HG02571 (cell line): ENCODE data around the gene PSMB7.

Experiments
- ATAC-seq: cut with Tn5 transposase; IDR thresholded peaks from one replicate; pipeline ENCODE4 v1.9.1; 2021; ENCODE audit warnings: mild to moderate bottlenecking, moderate library complexity; ENCODE audit not compliant: unreplicated experiment

Gene PSMB7

DNA sequence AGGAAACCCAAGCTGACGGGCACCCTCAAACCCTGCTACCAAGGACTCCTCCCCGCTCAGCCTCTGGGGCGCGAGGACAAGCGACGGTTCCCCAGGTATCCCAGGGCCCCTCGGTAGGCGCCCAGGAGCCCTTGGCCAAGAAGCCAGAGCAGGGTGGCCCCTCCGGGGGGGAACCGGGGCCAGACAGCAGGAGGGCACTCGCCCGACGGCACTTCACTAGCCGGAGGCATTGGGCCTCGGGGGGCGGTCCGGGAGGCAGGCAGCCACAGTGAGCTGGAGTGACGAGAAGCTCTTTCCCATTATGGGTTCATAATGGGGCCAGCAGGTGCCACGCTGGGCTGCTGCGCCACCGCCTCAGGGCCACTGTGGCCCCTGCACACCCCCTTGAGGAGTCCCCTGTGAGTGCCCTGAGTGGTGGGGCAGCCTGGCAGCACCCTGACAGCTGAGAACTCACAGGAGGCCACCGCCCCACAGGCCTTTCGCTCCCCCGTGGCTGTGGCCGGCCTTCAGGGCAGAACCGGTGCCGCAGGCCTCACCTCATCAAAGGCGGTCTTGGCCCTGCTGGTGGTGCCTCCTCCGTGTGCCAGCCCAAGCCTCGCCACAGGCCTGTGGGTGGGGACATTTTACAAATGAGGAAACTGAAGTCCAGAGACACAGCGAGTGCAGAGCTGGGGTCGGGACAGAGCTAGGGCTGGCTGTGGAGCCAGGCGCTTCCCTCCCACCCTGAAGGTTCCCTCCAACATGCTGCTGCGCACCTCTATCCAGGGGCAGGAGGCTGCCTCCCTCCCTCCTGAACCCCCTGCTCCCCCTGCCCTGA, 68.7 kb downstream of the PSMB7 start:
- ATAC-seq, result no peak

DNA sequence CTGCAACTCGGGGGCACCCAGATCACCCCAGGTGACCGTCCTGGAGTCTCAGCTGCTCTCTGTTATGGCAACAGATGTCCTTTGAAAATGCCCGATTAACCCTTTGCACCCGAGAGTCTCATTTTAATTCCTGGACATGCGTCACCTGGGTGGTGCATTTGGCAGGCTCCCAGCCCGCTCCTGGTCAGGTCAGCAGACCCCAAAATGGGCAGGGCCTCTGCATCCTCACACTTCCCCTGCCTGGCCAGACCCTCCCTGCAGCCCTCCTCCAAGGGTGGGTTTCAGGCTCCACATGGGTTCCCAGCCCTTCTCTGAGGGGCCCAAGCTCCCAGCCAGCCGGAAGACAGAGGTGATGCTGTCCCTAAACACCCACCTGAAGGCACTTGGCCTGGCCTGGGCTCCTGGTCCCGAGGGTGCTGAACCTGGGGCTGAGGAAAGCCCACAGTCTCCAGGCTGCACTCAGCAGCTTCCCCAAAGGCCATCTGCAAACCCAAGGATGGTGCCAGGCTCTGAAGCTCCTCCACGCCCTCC, 69.4 kb downstream of the PSMB7 start:
- ATAC-seq, result no peak

DNA sequence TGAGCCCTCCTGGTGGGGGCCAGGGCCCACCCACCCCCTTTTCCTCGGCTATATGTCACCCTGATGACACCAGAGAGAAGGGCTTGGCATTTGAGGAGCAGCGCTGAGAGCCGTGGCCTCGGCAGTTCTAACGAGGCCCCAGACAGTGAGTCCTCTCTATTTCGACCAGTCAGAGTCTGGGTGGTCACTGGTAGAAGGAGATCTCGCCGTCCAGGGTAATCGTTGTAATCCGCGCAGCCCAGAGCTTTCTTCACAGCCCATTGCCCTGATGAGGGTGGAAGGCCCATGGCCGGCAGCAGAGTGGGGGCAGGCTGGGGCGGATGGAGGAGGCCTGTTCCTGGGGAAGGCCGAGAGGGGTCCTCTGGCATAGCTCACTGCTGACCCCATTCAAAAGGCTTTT, 70.2 kb downstream of the PSMB7 start:
- ATAC-seq, result no peak

DNA sequence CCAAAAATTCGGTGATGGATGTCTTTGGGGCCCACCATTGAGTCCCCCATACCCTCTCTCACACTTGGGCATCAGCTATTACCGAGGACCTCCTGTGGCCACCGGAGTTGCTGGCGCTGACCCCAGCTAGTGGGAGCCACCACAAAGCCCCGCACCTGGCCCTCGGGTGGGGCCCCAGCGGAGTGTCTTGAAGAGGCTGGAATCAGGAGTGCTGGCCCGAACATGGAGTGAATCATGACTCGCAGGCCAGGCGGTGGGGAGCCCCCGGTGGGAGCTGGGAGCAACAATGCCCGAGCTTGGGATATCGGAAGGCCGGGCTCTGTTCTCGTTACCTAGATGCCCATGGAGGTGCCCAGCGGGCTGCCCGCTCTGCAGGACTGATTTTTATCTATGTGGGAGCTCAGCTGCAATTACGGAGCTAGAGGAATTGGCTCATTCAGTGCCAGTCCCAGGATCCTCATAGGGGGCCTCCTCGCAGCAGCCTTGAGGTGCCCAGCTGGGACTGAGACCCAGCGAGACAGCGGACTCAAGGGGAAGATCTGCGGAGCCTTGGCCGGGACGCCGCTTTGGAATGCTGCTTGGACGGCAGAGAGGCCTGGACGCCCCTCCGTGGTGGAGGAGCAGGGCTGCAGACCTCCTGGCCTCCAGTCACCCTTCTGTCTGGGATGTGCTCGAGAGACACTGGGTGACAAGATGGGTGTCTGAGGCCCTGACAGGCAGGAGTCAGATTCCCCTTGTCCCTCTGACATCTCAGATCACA, 70.8 kb downstream of the PSMB7 start:
- ATAC-seq, result no peak

DNA sequence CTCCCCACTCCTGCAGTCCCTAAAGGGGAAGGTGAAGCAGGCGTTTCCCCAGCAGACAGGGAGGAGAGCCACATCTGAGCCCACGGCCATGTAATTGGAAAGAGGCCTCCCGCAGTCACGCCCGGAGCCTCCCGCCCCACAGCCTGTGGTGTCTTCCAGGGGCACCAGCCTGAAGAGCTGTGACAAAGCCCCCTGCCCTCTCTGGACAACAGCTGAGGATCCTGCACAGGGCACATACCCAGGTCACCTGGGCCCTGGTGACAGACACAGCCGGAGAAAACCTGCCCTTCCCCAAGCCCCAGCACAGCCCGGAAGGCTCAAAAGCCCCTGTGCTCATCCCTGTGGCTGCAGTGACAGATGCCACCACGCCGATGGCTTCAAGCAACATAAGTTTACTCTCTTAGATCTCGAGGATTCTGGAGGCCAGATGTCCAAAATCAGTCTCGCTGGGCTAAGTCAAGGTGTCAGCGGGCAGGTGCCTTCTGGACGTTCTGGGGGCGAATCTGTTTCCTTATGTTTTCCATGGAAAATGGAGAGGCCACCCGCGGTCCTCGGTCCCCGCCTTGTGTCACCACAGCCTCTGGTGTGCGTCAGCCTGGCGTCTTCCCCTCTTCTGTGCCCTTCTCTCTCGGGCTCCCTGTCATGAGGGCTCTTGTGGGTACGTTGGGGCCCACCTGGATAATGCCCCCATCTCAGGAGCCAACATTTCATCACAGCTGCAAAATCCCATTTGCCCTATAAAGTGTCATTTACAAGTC, 71.5 kb downstream of the PSMB7 start:
- ATAC-seq, result no peak

DNA sequence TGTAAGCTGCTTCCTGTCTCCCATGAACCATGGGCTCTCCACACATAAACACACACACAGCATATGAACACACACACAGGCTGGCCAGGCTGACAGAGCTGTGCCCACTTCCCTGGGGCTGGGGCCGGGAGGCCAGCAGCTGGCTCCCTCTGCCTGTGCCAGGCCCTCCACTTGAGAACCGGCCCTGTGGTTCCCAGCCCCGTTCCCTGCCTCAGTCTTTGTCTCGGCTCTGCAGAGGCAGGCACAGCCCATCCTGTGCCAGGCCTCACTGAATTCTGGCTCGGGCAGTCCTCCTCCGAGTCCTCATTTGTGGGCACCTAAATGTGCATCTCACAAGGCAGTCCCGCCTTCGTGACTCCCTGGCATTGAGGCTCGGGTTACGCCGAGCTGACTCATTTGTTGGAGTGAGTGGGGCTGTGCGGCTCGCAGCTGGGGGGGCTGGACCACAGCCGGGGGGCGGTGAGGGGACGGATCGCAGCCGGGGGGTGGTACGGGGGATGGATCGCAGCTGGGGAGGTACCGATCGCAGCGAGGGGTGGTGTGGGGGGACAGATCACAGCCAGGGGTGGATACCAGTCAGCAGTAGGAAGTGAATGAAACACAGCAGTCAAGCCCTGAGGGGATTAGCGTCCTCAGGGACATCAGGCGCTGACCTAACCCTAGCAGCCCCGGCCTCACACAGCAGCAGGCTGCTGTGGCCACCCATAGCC, 72.3 kb downstream of the PSMB7 start:
- ATAC-seq, result no peak

DNA sequence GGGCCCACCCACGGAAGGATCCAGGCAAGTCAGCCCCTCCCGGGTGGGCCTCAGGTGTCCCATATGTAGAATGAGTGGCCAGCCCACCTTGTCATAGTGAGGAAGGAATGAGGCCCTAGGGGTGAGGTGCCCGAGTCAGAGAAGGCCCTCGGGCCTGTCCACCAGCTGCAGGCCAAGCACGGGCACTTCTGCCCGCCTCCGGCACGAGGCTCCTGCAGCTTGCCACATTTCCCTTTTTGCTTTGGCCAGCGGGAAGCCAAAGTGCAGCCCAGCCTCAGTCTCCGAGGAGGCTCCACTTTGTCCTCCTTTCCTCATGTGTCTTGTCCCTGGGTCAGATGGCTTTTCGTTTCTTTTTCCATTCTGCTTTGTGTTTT, 72.9 kb downstream of the PSMB7 start:
- no peak for ATAC-seq

DNA sequence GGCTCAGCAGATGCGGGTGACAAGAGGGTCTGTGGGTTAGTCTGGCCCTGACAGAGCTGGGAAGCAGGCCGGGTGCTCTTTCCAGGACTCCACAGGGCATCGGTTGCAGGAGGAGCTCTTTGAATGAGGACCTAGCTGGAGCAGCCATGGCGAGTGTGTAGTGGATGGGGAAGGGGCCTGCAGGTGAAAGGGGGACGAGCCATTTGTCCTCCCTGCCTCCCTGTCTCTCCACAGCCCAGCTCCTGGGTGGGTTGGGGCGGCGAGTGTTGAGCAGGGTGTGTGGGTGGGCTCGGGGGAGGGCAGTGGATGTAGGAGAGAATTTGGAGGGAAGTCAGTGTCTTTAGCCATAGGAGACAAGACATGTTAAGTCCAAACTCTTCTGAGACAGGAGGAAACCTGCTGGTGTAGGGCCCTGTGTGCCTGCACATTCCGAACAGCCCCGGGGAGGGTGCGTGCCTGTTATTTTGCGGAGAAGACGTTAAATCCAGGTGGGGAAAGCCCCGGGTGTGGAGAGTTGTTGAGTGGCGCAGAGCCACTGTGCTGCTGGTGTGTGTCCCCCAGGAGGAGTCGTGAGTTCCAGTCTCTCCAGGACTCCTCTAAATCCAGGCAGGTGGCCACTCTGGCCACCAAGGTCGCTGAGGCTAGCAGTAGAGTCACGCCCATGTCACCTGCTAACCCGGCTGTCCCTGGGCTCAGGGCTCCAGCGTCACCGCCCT, 73.6 kb downstream of the PSMB7 start:
- ATAC-seq, result no peak

DNA sequence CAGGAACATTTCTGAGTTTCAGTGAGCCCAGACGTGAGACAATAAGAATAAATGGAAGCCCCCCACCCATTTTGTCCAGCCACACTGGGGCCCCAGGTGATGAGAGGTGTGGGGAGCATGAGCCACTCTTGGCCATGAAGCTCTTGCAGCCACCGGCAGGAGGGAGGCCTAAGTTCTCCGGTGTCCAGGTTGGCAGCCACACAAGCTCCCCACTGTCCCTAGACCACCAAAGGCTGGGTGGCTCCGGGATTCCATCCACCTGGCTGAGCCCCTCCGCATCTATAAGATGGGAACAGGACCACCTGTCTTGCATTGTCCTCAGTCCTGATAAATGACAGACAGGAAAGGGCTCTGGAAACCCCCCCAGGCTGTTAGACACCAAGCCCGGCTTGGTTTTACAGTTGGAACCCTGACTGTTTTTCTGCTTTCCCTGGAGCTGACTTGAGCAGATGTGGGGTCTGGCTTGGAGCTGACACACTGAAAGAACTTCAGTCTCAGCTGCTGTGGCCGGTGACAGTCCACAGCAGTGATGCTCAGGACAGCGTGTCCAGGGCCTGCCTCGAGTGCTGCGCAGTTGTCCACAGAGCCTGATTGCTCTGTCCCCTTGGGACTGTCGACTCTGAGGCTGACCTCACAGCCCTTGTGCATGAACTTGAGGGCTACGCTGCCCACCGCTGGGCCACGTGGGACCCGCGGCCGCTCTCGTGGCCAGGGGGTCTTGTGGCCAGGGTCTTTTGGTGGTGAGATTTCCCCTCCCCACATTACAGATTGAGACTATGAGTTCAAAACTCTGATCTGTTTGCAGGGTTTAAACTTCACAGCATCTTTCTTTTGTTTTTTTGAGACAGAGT, 74.8 kb downstream of the PSMB7 start:
- ATAC-seq, result no peak

DNA sequence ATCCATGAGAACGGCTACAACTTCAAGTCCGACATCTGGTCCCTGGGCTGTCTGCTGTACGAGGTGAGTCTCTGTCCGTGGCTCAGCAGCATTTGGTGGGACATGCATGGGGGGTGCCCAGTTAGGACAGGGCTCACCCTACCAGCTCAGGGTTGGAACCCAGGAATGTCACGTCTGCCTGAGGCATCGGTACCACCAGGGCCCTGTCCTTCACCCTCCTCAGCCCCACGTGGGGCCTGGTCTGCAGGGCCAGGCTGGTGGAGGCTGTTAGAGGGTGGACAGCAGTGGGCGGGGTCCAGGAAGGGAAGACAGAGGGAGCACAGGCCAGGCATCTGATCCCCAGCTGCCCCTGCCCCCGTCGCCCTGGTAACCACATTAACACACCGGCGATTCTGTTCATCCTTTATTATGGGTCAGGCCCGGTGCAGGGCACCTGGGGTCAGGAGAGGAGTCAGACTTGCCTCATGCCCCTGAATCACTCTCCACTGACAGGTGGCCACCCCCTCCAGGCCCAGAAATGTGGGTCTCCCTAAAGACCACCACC, 75.6 kb downstream of the PSMB7 start:
- no peak for ATAC-seq

DNA sequence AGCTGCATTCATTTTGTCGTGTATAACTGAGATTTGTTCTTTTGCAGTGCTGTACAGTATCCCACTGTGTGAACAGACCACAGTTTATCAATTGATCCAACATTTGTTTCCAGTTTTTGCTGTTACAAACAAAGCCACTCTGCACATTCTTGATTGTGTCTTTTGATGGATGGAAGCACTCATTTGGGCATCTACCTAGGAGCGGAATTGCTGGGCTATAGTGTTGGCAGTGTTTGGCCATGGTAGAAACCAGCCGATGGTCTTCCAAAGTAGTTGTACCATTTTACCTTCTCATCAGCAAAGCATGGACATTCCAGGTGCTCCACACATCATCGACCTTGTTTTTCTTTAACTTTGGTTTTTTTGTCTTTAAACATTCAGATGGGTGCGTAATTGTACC, 77.7 kb downstream of the PSMB7 start:
- no peak for ATAC-seq

DNA sequence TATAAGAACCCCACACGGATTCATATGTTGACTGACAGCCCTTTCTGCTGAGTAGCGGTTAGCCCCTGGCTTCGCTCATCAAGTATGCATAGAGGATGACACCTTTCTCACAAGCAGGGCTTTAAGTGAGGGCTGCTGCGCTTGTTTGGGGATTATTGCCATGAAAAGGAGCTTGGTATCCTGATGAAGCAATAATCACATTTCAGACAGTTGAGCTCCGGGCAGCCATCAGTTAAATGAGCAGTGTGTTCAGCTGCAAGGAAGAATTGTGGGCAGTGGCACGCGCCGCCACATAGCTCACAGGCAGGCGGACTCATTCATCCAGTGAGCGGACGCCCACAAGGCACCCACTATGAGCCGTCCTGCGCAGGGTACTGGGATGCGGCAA, 79.9 kb downstream of the PSMB7 start:
- ATAC-seq, result no peak

DNA sequence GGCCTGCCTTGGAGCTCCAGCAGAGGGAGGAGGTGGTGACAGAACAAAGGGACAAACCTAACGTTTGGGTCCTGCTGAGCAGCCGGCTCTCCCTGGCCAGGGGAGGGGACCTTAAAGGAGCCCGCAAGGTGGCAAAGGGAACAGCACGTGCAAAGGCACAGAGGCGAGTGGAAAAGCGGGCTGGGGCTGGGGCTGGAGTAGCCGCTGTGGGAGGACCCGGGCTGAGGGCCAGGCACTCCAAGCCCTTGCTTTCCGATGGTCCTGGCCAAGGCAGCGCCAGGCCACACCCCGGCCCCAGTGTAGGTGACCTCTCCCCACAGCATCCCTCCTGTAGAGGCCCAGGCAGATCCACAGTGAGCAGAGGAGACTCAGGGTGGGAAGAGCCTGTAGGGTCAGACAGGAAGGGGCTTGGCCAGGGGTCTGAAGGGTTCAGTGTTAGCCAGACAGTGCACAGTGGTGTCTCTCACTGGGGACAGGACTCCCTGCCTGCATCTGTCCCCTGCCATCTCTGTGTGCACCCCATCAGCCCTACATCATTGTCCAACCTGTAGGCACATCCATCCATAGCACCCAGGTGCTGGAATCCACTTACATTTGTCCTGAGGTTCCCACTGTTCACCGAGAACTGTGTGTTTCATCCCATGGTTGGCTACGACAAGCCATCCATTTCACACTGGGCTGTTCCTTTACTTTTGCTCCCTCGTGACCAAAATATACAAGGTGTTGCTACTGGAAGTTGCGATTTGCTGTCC, 80.5 kb downstream of the PSMB7 start:
- no peak for ATAC-seq

DNA sequence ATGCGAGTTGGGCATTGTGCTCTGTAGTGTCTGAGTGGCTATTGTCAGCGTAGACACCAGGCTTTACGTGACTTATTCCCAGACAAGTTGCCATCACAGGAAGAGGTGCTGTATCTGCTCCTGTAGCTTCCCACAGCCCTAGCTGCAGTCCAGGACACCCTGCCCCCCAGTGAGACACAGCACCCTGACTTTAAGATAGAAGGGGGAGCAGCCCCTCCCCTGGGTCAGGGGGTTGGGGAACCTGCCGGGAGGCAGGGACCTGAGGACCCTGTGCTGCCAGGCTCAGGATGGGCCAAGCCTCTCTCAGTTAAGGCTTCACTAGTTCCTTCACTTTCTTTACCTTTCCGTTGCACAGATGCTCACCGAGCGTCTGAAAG, 82.1 kb downstream of the PSMB7 start:
- no peak for ATAC-seq

DNA sequence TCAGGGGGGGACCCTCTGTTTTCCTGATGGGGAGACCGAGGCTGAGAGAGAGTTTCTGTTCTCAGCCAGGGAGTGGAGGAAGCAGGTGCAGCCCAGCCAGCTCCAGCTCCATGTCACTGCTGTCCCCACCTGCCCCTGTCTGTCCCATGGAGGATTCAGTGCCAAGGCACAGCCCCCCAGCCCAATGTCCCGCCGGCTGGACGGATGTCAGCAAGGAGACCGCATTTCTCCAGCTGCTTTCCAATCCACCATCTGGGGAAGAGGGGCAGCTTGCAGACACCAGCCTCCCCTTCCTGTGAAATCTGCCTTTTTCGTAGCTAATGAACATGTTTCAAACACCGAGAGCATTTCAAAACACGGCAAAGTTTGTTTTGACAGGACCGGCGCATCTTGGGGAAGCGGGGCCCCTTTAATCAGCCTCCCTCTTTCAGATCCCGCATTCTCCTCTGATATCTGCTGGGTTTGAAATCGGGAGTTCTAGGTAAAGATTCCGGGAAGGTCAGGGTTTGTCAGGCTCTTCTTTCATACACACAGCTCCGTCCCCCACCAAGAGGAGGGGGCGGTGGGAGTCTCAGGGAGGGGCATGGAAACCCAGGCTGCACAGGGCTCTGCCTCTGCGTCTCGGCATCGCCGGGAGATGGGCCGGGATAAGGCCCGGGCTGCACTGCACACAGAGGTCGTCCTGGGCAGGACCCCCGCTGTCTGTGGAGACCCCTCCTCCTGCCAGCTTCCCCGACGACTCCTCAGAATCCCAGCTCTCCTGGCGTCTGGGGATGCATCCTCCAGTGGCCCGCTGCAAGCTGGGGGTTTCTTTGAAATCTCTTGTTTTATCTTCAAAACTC, 82.7 kb downstream of the PSMB7 start:
- ATAC-seq, result no peak

DNA sequence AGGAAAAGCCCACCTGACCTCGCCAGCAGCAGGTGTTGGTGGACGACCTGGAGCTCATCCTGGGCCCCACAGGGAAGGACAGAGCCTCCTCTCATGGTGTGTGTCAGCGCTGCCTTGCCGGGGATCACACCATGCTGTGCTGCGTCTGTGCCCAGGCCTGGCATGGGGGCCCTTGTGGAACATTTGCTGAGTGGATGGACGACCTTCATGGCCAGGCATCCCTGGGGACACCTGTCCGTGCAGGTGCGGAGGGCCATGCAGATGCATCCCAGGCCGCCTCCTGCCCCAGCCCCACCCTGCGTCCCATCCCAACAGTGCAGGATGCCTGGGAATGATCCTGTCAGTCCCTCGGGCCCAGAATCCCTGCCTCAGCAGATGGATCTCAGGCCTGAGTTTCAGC, 83.7 kb downstream of the PSMB7 start:
- ATAC-seq, result no peak

DNA sequence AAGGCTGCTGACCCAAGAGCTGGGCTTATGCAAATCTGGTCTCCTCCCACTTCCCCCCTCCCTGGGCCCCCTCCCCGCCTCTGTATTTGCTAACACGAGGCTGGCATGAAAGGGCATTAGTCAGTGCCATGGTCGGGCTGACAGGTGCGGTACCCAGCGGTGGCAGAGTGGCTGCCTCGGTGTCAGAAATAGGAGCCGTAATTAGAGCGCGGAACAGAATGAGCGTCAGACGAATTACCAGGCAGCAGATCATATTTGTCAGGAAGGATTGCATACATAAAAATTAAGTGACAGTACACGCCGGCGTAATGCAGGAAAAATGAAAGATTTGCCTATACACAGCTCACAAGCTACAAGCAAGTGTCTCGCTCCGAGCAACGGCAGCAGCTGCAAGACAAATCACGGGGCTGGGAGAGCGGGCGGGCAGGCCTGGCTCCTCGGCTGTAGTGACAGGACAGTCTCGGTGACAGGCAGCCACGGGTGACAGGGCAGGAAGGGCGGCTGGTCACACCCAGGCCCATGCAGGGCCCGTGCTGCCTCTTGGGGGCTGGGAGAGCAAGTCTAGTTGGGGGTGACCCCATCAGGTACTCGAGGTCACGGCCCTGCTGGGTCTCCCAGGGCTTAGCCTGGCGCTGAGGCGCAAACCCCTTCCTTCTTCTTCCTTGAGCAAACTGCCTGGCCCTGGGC, 85.1 kb downstream of the PSMB7 start:
- ATAC-seq, result no peak
